GM19372 (cell line): ENCODE data around the gene CCDC102B.

Source experiments
- ATAC-seq: cut with Tn5 transposase; IDR thresholded peaks from one replicate; pipeline ENCODE4 v1.9.1; 2021; ENCODE audit warnings: mild to moderate bottlenecking, low read depth, moderate library complexity; ENCODE audit not compliant: unreplicated experiment

Gene CCDC102B

GRCh38 chr18:69044215-69044614 is 246.3 kb downstream of the CCDC102B start:
- ATAC-seq = no peak

- ATAC-seq = no peak
Measured at GRCh38 chr18:69064063-69064462, 266.2 kb downstream of the CCDC102B start.

GRCh38 chr18:69067048-69067447 is 269.2 kb downstream of the CCDC102B start:
- no peak for ATAC-seq

GRCh38 chr18:69071680-69072079 is 273.8 kb downstream of the CCDC102B start:
- ATAC-seq = no peak

GRCh38 chr18:69081846-69082245 is 284.0 kb downstream of the CCDC102B start:
- no peak for ATAC-seq

GRCh38 chr18:69082499-69082898 is 284.6 kb downstream of the CCDC102B start:
- no peak for ATAC-seq

GRCh38 chr18:69085951-69086350 is 288.1 kb downstream of the CCDC102B start:
- no peak for ATAC-seq

- no peak for ATAC-seq
Measured at GRCh38 chr18:69088973-69089372, 291.1 kb downstream of the CCDC102B start.

- no peak for ATAC-seq
Measured at GRCh38 chr18:69097349-69097748, 299.5 kb downstream of the CCDC102B start.

- ATAC-seq = no peak
Measured at GRCh38 chr18:69102959-69103358, 305.1 kb downstream of the CCDC102B start.
